DMS153 (cell line): ENCODE measurements around the gene RIMKLB.

ENCODE experiments used
- DNase-seq: peaks from one replicate; lab custom pipeline; 2025; lab: John Stamatoyannopoulos, UW

The RIMKLB gene

DNA sequence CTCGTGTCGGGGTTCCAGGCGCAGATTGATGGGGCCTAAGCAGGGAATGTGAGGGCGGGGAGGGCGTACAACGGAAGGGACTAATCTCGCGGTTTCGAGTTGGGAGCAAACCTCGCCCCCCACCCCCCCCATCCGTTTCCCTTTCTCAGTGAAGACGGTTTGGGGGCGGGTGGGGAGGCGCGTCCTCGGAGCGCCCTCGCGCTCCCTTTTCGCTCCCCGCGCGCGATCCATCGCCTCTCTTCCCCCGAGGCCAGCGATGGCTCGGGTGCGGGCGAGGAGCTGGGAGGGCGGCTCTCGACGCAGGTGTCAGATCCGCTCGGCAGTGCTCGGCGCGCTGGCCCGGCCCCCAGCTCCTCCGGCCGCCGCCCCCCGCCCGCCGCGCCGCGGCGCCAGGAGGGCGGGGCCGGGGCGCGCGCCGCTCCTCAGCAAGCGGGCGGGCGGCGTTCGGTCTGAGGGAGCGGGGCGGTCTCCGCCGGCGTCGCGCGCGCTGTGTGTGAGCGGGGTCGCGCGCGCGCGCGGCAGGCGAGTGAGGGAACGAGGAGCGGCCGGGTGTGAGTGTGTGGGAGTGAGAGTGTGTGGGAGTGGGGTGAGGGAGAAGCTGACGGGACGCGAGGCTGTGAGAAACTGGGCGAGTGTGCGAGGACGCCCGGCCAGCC is at the start of gene RIMKLB:
Gene RIMKLB (plus strand): TSS at position 516 of the 656 bp plus-strand sequence. CDS start 15,876 bp downstream, outside the sequence.
- DNase-seq = peak; percentile 63

GRCh38 chr12:8648576-8649205 is 49.1 kb upstream of the RIMKLB start:
- DNase-seq = no peak

- DNase-seq = no peak
Measured at GRCh38 chr12:8655421-8655820, 42.4 kb upstream of the RIMKLB start.

GRCh38 chr12:8658346-8658745 is 39.4 kb upstream of the RIMKLB start:
- DNase-seq = no peak

GRCh38 chr12:8661016-8661415 is 36.8 kb upstream of the RIMKLB start:
- no peak for DNase-seq

- DNase-seq = no peak
Measured at GRCh38 chr12:8661751-8662150, 36.0 kb upstream of the RIMKLB start.

DNA sequence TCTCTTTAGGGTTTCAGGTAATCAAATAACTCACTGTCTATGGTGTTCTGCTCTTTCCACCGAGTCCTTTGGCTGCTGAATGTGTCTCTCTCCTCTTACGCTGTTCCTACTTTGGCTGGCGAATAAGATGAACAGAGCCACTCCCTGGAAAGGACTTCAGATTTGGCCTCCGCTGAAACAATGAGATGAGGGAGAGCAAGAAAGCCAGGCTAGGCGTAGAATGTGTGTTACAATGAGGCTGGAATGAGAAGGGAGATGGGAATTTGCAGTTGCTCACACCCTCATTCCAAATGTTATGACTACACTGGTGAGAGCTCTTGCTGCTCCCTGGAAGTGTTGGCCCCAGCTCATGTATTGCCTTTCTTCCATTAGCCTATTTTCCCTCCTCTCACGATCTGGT is 35.2 kb upstream of the RIMKLB start, which contains the start of gene MFAP5:
Gene MFAP5 (minus strand): TSS at position 234 of the 400 bp plus-strand sequence. CDS start 722 bp downstream, outside the sequence.
- no peak for DNase-seq

DNA sequence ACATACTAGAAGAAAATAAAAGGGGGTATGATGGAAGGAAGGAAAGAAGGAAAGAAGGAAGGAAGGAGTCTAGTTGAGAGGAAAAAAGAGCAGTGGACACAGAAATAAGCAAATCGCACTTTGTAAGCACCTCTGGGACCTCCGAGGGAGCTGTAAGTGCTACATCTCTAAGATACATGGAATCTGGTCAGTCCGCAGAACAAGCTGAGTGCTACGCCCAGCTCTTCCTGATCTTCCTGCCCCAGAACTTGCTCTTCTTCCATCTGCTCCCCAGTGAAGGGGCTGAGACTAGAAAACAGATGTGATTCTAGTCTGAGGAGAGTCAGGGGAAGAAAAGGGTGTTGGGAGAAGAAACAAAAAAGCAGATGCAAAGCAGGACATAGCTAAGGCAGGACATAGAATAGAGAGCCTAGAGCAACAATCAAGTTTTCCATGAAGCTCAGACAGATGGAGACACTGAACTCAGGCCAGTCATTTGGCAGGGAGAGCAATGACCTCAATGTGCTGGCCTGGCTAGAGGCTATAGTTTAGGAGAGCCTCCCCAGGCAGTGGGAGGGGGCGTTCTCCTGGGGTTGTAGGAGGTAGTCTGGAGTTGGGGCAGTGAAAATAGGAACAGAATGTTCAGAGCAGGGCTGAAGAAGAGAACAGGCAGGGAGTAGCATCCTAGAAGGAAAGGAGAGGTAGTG is 33.4 kb upstream of the RIMKLB start:
- DNase-seq = no peak

DNA sequence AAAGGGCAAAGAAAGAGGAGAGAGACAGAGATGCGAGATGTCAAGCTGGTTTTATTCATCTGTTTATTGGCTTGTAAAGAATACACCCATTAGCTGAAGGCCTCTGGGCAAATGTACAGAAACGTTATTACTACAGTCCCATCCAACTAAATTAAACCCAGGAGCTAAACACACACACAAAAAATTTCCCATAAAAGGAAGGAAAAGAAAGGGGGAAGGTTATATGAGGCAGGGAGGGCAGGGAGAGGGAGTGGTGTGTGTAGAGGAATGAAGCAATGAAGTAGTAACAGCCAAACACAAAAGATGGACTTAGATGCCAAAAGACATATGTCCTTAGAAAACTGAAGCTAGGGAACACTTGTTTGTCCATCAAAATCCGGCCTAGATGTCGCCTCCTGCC is 32.0 kb upstream of the RIMKLB start:
- DNase-seq = no peak

- DNase-seq = no peak
Measured at GRCh38 chr12:8667270-8667669, 30.5 kb upstream of the RIMKLB start.

DNA sequence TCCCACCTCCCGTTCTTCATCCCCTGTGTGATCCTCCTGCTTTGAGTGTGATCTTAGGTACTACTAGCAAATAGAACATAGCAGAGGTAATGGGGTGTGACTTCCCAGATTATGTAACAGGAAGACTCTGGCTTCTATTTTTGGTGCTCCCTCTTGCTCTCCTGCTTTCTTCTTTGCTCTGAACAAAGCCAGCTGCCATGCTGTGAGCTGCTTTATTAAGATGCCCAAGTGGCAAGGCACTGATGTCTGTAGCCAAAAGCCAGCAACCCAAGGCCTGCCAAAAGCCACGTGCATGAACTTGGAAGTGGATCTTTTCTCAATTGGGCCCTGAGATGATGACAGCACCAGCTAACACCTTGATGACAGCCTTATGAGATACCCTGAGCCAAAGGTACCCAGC is 29.4 kb upstream of the RIMKLB start:
- DNase-seq = no peak

GRCh38 chr12:8672381-8672780 is 25.4 kb upstream of the RIMKLB start:
- no peak for DNase-seq

GRCh38 chr12:8675591-8676036 is 22.2 kb upstream of the RIMKLB start:
- DNase-seq = no peak

DNA sequence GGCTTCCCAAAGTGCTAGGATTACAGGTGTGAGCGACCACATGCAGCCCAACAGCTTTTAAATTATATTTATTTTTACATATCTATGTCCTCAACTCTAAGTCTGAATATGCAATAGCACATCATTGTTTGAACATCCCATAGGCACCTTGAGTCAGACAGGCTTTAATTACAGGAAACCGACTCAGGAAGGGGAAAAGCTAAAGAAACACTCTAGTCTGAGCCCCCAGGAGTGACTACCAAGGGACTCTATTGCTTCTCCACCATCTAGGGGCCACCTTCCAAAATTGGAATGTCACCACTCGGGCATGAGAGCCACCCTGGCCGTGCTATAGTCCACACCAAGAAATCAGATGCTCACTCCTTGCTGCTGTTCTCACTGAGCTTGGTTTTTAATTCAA is 21.1 kb upstream of the RIMKLB start:
- DNase-seq = no peak

- DNase-seq = no peak
Measured at GRCh38 chr12:8677362-8677761, 20.4 kb upstream of the RIMKLB start.

DNA sequence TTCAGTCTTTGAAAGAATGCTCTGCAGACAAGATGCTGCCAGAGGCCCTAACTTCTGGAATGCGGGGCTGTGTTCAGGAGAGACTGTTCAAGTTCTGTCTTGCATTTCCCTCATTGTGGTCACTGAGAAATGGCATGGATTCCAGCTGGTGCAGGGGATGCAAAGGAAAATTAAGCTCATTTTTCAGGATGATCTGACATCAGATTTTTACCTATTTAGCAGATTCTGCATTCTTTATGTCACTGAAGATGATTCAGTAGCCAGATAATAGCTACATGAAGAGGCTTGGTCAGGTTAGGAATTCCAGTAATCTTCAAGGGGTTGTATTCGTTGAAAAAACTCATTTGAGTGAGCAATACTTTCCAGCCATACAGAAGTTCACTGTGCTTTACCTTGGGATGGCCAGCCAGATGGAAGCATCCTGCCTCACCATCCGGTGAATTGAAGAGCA is 19.1 kb upstream of the RIMKLB start:
- no peak for DNase-seq

DNA sequence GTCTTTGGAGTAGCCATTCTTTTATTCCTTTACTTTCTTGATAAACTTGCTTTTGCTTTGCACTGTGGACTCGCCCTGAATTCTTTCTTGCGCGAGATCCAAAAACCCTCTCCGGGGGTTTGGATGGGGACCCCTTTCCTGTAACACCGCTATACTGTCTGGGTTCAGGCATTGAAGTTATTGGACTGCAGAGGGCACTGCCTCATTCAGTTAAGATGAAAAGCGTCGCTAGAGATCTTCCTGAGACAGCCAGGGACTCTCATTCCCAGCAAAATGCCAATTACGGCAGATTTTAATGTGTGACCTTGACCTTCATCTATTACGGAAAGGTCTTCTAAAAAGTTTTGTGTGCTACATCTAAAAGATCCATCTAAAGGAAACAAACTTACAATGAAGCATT is 17.3 kb upstream of the RIMKLB start:
- no peak for DNase-seq

DNA sequence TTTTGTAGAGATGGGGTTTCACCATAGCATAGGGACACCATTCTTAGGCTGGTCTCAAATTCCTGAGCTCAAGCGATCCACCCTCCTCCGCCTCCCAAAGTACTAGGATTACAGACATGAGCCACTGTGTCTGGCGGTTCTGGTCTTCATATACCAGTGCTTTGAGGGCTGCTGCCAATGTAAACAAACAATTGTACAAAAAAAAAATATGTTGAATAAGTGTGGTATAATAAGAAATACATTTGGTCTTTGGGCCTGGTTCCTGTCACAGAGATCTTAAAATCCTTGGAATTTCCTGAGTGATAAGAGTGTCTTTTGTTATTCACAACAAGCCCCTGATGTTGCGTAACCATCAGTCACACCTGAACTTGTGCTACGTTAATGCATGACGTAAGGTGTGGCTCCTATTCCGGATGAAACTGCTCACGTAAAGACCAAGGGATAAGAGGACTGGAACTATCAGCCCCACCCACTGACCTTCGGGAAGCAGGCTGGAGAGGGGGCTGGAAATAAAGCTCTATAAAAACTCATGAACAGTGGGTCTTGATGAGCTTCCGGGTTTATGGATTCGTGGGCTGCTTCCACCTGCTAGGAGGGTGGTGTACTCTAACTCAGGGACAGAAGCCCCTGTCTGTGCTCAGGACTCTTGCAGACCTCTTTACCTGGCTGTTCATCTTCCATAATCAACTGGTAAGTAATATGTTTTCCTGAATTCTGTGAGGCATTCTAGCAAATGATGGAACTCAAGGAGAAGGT is 16.5 kb upstream of the RIMKLB start:
- peak; percentile 75 for DNase-seq

- DNase-seq = no peak
Measured at GRCh38 chr12:8685051-8685450, 12.7 kb upstream of the RIMKLB start.

- DNase-seq = peak; percentile 10
Measured at GRCh38 chr12:8687846-8688601, 9.8 kb upstream of the RIMKLB start.

- no peak for DNase-seq
Measured at GRCh38 chr12:8689681-8690080, 8.1 kb upstream of the RIMKLB start.

DNA sequence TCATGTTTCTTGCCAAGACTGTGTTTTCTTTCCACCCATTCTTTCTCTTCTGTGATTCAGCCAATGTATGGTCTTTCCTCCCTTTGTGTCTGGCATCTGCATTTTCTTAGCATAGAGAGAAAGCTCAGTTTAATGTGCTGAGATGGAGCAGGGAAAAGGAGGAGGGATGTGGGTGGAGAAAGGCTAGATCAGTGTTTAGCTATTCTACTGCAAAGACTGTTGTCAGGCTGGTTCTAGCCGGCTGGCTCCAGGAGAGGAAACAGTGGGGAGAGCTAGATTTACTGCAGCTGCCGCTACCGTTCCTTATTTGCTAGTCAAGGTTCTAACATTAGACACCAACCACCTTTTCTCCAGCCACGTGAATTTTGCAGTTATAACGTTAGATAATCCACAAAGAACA is 5.2 kb upstream of the RIMKLB start:
- peak; percentile 65 for DNase-seq
